ENCODE measurements around the gene RAD9A.
"Not testable (repeated sequence)": the region's sequence is repeated elsewhere in the genome, so short reads cannot be mapped to it uniquely, and the experiment has no call there.

Gene RAD9A

DNA sequence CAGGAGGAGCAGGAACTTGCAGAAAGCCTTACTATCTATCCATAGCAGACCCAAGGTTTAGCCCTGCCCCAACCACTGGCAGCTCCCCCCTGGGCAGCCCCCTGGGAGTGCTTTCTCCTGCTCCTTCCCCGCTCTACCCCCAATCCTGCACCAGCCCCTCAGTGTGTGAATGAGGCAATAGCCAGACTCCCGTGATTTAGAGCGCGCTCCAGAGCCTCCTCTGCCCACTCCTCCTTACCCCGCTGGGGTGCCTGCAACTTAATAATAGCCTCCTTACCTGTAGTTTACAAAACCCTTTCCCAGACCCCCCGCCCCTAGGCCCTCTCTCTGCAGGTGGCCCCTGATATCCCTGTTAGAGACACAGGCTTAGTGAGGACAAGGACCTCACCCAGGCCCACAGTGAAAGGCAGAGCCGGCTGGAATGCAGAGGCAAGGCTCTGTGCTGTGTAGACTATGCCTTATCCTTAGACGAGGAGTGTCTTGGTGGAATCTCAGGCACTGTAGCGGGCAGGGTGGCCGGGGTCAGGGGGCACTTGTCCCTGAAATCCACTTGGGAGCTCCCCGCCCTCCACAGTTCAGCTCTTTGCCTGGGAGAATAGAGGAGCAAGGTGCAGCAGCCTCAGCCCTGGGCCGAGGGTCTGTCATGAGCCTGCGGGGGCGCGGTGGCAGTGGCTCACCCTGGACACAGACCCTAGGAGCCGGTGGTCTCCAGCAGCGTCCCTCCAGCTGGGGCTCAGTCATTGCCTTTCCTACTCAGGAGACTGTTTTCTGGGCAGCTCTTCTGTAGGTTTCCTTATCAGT is 19.4 kb downstream of the RAD9A start:
- no peak for DNase-seq

- no peak for DNase-seq
Observed at GRCh38 chr11:67411785-67412152, 20.0 kb downstream of the RAD9A start.

DNA sequence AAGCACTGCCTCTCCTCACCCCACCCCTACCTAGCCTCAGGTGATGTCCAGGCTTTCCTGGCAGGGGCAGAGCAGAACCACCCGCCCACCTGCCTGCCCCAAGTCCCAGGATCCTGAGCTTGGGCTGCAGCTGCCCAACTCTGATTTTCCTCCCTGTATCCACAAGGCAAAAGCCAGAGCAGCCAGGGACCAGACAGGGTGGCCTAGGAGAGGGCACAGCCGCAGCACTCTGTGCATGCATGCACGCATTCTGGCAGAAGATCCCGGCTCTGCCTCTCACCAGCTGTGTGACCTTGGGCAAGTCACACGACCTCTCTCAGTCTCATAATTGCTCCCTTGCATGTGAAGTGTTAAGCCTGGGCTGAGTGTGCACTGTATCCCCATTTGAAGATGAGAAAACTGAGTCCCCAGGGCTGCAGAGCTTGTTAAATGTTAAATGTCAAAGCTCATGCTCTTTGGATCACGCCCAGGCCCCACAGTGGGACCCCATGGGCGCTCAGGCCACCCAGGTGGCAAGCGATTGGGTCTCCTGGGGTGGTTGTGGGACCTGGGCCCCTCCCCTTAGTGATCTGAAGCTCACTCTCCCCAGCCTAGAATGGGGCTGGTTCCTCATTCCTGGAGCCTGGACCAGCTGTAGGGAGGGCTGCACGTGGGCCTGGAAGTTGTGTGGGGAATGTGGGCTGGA is 20.9 kb downstream of the RAD9A start:
- no peak for DNase-seq

- DNase-seq: no peak
Observed at GRCh38 chr11:67413266-67413849, 21.6 kb downstream of the RAD9A start.

GRCh38 chr11:67415501-67416304 is 23.9 kb downstream of the RAD9A start, which contains the start of gene CARNS1:
Gene CARNS1, plus strand, starts transcription at chr11:67415678. Its CDS starts 522 bp downstream, at chr11:67416200.
- no peak for DNase-seq

DNA sequence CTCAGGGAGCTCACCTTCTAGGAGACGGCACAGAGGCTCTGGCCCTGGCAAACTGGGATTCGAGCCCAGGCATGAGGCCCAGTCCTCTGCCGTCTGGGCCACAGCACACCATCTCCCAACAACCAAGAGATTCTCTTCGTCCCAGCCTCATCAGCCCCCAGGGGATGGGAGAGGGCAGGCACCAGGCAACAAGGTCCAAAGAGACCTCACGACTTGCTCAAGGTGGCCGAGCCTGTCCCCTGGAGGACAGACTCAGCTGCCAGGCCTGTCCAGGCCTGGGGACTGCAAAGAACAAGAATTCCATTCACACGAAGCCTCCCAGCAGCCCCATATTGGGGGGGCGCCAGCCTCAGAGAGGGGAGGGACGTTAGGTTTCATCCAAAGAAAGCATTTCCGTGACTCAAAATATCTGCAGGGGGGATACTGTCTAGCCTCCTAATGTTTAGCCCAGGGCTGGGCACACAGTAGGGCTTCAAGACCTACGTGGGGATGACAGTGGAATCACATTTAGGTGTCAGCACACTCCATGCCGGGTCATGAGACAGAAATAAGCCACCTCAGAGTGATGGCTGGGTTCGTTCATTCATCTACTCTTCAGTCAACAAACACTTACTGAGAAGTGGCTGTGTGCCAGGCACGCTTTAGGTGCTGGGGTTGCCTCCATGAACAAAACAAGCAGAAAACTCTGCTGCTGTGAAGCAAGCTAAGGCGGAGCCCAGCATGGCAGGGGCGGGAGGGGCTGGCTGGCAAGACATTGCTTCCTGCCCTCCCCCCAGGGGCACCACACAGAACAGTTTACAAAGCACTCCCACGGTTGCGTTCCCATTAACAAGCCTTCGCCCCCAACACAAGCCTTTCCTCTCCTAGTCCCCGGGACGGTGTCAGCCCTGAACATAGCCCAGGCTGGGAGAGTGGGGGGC is 24.9 kb downstream of the RAD9A start:
- DNase-seq: no peak

DNA sequence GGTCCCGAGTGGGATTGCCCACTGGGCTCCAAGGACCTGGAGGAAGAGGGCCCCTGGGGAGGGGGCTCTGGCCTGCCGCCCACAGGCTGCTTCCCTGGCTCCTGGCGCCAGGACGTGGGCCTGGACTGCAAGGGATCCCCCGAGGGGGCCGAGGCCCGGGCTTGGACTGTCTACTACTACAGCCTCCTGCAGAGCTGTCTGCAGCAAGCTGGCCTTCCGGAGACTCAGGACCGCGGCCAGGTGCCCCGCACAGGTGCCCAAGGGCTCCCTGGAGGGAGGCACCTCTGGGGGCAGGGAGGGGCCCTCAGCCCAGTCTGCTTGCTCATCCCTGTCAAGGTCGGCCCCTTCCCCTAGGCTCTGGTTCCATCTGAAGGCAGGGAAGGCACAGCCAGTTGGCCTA is 25.6 kb downstream of the RAD9A start:
- DNase-seq: no peak

GRCh38 chr11:67418476-67419281 is 26.9 kb downstream of the RAD9A start:
- DNase-seq: no peak

DNA sequence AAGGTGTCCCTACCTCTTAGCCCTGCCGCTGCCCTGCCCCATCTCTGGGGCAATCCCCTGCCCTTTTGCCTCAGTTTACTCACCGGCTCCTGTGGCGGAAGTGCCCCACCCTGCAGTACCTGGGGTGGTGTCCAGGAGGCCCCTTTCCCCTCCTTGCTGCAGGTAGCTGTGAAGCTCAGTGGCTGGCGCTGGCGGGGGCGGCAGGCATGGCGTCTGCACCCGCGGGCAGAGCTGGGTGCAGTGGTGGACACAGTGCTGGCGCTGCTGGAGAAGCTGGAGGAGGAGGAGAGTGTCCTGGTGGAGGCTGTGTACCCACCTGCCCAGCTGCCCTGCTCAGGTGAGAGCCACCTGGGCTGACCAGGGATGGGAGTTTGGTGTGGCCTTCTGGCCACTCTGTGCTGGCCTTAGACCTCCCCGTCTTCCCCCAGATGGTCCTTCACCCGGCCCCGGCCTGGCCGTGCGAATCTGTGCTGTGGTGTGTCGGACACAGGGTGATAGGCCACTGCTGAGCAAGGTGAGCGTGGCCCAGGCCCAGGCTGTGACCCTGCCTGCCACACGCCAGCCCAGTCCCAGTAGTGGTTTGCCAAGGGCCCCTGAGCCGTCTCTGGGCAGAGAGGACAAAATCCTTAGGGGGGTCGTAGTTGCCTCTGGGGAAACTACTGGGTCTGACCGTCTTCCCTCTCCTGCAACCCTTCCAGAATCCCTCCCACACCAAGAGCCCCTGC is 27.7 kb downstream of the RAD9A start:
- no peak for DNase-seq

DNA sequence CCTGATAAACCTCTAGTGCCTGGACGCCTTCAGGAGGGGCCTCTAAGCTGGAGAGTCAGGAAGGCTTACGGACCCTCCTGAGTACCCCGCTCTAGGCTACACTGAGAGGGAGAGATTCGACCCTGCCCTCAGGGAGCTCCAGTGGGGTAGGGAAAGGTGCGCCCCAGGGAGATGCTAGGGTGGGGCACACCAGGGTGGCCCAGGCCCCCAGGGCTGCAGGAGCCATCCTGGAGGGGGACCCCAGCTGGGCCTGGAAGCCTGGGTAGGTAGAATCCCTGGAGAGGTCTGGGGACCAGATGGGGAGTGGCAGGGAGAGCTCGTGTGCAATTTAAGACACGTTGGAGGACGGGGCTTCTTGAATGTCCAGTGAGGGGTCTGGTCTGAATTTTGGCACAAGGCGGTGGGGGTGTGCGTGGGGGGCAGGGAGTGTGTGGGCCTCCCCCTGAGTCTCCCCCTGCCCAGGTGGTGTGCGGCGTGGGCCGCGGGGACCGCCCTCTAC is 28.4 kb downstream of the RAD9A start:
- DNase-seq: no peak

DNA sequence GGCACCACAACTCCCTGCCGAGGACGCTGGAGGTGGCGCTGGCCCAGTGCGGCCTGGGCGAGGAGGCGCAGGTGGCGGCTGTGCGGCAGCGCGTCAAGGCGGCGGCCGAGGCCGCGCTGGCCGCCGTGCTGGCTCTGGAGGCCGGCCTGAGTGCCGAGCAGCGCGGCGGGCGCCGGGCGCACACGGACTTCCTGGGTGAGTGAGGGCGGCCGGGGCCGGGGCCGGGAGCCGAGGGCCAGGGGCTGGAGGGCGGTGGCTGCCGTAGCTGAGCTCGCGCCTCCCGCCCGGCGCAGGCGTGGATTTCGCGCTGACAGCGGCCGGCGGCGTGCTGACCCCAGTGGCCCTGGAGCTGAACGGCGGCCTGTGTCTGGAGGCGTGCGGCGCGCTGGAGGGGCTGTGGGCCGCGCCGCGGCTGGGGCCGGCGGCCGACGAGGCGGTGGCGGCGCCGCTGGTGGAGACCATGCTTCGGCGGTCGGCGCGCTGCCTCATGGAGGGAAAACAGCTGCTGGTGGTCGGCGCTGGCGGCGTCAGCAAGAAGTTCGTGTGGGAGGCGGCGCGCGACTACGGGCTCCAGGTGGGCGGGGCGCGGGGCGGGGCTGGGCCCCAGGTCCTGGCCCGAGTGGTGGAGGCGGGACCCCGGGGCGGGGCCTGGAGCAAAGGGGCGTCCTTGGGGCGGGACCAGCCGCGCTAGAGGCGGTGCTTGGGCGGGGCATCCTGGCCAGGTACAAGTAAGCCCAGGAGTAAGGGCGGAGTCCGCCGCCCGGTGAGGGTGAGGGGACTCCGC is 29.1 kb downstream of the RAD9A start:
- peak; percentile 93 for DNase-seq

DNA sequence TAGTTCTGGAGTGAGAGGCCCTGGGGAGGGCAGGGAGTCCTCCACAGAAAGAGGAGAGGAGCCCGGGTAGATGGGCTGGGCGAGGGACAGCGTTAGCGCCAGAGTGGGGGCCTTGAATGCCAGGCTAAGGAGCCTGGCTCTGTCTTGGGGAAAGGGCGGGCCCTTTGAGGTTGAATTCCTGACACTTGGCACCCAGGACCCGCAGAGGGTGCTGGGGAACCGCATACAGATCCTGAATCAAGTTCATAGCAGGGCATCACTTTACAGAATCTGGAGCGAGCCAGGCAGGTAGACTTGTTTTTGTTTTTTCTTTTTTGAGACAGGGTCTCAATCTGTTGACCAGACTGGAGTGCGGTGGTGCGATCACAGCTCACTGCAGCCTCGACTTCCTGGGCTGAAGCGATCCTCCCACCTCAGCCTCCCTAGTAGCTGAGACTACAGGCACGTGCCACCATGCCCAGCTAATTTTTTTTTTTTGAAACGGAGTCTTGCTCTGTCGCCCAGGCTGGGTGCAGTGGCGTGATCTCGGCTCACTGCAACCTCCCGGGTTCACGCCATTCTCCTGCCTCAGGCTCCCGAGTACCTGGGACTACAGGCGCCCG is 29.7 kb downstream of the RAD9A start:
- DNase-seq: no peak

- DNase-seq: no peak
Observed at GRCh38 chr11:67422891-67423290, 31.1 kb downstream of the RAD9A start.

DNA sequence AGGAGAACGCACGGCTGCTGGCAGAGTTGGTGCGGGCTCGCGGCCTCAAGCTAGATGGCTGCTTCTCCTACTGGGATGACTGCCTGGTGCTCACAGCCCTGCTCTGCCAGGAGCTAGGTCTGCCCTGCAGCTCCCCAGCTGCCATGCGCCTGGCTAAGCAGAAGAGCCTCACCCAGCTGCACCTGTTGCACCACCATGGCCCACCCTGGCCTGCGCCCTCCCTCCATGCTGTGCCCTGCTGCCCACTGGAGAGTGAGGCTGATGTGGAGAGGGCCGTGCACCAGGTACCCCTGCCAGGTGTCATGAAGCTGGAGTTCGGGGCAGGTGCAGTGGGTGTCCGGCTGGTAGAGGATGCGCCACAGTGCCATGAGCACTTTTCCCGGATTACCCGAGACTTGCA is 31.7 kb downstream of the RAD9A start:
- DNase-seq: no peak

DNA sequence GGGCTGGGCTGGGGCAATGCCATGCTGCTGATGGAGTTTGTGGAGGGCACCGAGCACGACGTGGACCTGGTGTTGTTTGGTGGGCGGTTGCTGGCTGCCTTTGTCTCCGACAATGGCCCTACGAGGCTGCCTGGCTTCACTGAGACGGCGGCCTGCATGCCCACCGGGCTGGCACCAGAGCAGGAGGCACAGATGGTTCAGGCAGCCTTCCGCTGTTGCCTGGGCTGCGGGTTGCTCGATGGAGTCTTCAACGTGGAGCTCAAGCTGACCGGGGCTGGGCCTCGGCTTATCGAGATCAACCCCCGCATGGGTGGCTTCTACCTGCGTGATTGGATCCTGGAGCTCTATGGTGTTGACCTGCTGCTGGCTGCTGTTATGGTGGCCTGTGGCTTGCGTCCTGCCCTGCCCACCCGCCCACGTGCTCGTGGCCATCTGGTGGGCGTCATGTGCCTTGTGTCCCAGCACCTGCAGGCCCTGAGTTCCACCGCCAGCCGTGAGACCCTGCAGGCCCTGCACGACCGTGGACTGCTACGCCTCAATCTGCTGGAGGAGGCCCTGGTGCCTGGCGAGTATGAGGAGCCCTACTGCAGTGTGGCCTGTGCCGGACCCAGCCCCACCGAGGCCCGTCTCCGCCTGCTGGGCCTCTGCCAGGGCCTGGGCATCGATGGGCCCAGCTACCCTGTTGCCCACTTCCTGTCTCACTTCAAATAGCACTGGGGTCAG is 32.3 kb downstream of the RAD9A start:
- DNase-seq: no peak

GRCh38 chr11:67427364-67427859 is 35.6 kb downstream of the RAD9A start:
- DNase-seq: not testable (repeated sequence)

DNA sequence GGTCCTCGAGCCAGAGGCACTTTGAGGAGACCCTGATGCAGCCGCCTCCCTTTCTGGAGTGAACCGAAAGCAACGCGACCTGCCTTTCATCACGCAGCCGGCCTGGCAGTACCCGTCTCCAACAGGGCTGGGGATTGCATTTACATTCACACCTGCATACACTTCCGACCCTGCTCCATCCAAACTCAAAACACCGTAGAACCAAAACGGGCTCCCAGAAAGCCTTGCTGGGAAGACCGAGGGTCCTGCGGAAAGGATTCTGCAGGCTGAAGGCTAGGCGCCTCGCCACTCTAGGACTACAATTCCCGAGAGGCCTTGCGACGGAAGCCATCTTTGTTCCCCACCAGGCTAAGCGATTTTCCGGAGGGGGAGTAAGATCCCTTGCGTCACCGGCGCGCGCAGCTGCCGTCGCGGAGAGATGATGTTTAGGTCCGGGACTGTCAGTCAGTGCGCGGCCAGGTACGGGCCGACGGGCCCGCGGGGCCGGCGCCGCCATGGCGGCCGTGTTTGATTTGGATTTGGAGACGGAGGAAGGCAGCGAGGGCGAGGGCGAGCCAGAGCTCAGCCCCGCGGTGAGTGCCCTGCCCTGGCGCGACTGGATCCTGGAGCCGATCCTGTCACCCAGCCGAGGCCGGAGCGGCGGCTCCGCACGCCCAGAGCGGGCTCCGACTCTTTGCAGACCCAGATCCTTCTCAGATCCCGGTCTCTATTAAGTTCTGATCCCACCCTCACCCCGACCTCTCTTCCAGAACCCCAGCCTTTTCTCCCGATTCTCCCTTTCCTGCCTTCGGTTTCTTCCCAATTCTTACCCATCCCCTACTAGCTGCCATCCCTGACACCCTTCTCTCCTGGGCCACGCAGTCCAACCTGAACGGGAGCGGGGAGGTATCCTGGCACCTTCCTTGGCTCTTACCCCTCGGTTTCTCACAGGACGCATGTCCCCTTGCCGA is 36.5 kb downstream of the RAD9A start, which contains the start of gene RPS6KB2:
Gene RPS6KB2, plus strand, starts transcription at position 443 of the 950 bp plus-strand sequence. Its CDS starts 52 bp downstream, at position 495.
- DNase-seq: peak; percentile 97
